Naive thymus-derived CD4-positive, alpha-beta T cell (primary cell): ENCODE data around the gene PET100. TPM values are rescaled to one million over a fixed set of nuclear protein-coding genes. Genes with fewer than 3 reads are reported as not detected.

Experiments used
- ATAC-seq: fragments of 150-1000 bp; cut with Tn5 transposase; 2 replicates; pipeline ENCODE4 v1.10.0; 2021; ENCODE audit warnings: mild to moderate bottlenecking, moderate library complexity
- CTCF ChIA-PET: fragments of 350-600 bp; sonication (Branson Sonifier 250); formaldehyde crosslinking; loops from one replicate; lab custom pipeline; 2021; ENCODE audit warnings: antibody characterized with exemption; lab: Charles Lee
- POLR2A ChIA-PET: fragments of 350-600 bp; sonication (Branson Sonifier 250); formaldehyde crosslinking; loops from one replicate; lab custom pipeline; 2021; ENCODE audit warnings: antibody characterized with exemption, inconsistent platforms; lab: Charles Lee
- DNase-seq, 9 donors: peaks; one replicate each; pipeline versions ENCODE4 v3.0.0 to v3.0.0-alpha.2; 2020 to 2022; ENCODE audit warnings: mixed read lengths in 1 of 9
- H3K27ac ChIP-seq: one replicate; pipeline ENCODE4 v1.7.0; 2013; ENCODE audit warnings: mild to moderate bottlenecking, low read depth, low read length, moderate library complexity
- H3K27me3 ChIP-seq, 2 donors: one replicate each; pipeline ENCODE4 v1.7.0; 2013; ENCODE audit warnings: low read length in 2 of 2, mild to moderate bottlenecking in 2 of 2, moderate library complexity in 2 of 2; ENCODE audit not compliant: control insufficient read depth in 2 of 2, insufficient read depth in 2 of 2
- H3K36me3 ChIP-seq, 3 experiments: 1 replicate in 2 of 3; 2 replicates in 1 of 3; pipeline ENCODE4 v1.7.0; 2013; ENCODE audit warnings: low read length in 3 of 3, mild to moderate bottlenecking in 3 of 3, moderate library complexity in 1 of 3; ENCODE audit not compliant: insufficient read depth in 3 of 3, control insufficient read depth in 2 of 3
- H3K4me1 ChIP-seq, 2 donors: one replicate each; pipeline ENCODE4 v1.7.0; 2013; ENCODE audit warnings: low read length in 2 of 2, mild to moderate bottlenecking in 2 of 2, moderate library complexity in 1 of 2; ENCODE audit not compliant: control insufficient read depth in 2 of 2, insufficient read depth in 2 of 2
- H3K4me3 ChIP-seq: 2 replicates; pipeline ENCODE4 v1.7.0; 2013; ENCODE audit warnings: mild to moderate bottlenecking, low read length
- H3K9me3 ChIP-seq, 3 experiments: 1 replicate in 2 of 3; 2 replicates in 1 of 3; pipeline ENCODE4 v1.7.0; 2013; ENCODE audit warnings: low read length in 3 of 3; ENCODE audit not compliant: control insufficient read depth in 2 of 3
- H3K27ac Mint-ChIP-seq, 9 donors: one replicate each; pipeline ENCODE4 v1.8.0; 2020 to 2022; ENCODE audit warnings: mixed read lengths in 9 of 9, mild to moderate bottlenecking in 8 of 9, moderate library complexity in 5 of 9, inconsistent platforms in 2 of 9
- H3K27me3 Mint-ChIP-seq, 5 donors: one replicate each; pipeline ENCODE4 v1.8.0; 2021 to 2022; ENCODE audit warnings: mixed read lengths in 5 of 5, mild to moderate bottlenecking in 1 of 5
- H3K36me3 Mint-ChIP-seq, 5 donors: one replicate each; pipeline ENCODE4 v1.8.0; 2020 to 2022; ENCODE audit warnings: mixed read lengths in 5 of 5, mild to moderate bottlenecking in 3 of 5, inconsistent platforms in 1 of 5
- H3K4me1 Mint-ChIP-seq, 7 donors: one replicate each; pipeline ENCODE4 v1.8.0; 2020 to 2022; ENCODE audit warnings: mixed read lengths in 7 of 7, mild to moderate bottlenecking in 3 of 7, inconsistent platforms in 1 of 7
- H3K4me3 Mint-ChIP-seq, 10 donors: one replicate each; pipeline ENCODE4 v1.8.0; 2020 to 2022; ENCODE audit warnings: mild to moderate bottlenecking in 10 of 10, mixed read lengths in 10 of 10, moderate library complexity in 6 of 10, inconsistent platforms in 2 of 10
- H3K9me3 Mint-ChIP-seq, 11 donors: one replicate each; pipeline ENCODE4 v1.8.0; 2020 to 2022; ENCODE audit warnings: mixed read lengths in 11 of 11, mild to moderate bottlenecking in 4 of 11, inconsistent platforms in 1 of 11, moderate library complexity in 1 of 11
- intact Hi-C, 2 donors: fragments of 100-400 bp; cut with micrococcal nuclease; formaldehyde crosslinking; loops; one replicate each; pipeline ENCODE4 v1.15.1; 2023
- polyA plus RNA-seq, 2 donors: library from polyadenylated mRNA; unstranded; fragments of 300-500 nt; fragmentation: Illumina TruSeq; gene quantifications; one replicate each; pipeline ENCODE4 v1.2.3, GENCODE V29; 2021
- total RNA-seq, 6 experiments: library from RNA in 5 of 6; stranded (reverse) in 5 of 6; gene quantifications; 1 replicate in 5 of 6; 2 replicates in 1 of 6; pipeline ENCODE4 v1.2.3 and lab custom pipeline; 2021 to 2026

The PET100 gene
- total and polyA plus RNA-seq, 7 experiments from 2014 or later = 112 to 274 (median 127) TPM

DNA sequence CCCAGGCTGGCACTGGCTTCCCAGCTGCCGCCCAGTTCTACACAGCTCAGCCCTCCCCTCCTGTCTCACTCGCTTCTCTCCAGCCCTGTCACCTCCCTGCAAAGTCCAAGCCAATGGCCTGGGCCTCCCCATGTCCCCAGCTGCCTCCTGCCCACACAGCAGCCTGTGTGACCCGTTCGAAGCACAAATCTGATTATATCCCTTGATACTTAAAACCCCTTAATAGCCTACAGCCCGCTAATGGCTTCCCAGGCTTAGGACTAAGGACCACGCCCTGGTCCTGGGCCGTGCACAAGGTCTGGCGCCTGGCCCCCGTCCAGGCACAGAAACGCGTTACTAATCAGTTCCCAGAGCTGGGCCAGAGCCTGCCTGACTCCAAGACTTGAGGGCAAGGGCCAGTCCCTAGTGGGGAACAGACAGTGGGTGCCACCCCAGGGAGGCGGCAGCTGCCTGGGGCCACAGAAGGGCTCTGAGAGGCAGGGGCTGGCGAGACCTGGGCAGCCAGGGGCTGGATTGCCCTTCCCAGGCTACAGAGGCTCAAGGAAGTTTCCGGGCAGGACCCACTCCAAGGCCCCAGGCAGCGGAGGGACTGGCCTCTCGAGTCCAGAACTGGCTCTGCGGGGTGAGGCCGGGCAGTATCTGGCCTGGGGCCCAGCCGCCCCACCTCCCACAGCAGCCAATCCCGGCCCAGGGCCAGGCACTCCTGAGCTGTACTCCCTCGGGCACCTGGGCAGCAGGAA, 10.7 kb upstream of the PET100 start:
- Mint-ChIP-seq H3K36me3 (peaks cover 11 to 31% (median 20%) of the 10 kb centered on the region in 5 donors), H3K4me3 (no peak overlapping the region), H3K4me1 (peaks cover 0 to 8% (median 0%) of the 10 kb centered on the region in 7 donors), H3K9me3 (peaks cover 0 to 3% (median 0%) of the 10 kb centered on the region in 11 donors), H3K27me3 (no peaks in the 10 kb centered on the region), H3K27ac (no peak overlapping the region)
- POLR2A ChIA-PET = no interaction called here
- no peak for DNase-seq
- Histone ChIP-seq H3K36me3 (peaks cover 12 to 66% (median 19%) of the 10 kb centered on the region in 3 experiments), H3K9me3 (no peaks in the 10 kb centered on the region), H3K4me3 (no peak overlapping the region), H3K4me1 (no peaks in the 10 kb centered on the region), H3K27ac (no peak overlapping the region), H3K27me3 (no peaks in the 10 kb centered on the region)
- intact Hi-C loops = no loop called here
- no peak for ATAC-seq
- CTCF ChIA-PET = no interaction called here

DNA sequence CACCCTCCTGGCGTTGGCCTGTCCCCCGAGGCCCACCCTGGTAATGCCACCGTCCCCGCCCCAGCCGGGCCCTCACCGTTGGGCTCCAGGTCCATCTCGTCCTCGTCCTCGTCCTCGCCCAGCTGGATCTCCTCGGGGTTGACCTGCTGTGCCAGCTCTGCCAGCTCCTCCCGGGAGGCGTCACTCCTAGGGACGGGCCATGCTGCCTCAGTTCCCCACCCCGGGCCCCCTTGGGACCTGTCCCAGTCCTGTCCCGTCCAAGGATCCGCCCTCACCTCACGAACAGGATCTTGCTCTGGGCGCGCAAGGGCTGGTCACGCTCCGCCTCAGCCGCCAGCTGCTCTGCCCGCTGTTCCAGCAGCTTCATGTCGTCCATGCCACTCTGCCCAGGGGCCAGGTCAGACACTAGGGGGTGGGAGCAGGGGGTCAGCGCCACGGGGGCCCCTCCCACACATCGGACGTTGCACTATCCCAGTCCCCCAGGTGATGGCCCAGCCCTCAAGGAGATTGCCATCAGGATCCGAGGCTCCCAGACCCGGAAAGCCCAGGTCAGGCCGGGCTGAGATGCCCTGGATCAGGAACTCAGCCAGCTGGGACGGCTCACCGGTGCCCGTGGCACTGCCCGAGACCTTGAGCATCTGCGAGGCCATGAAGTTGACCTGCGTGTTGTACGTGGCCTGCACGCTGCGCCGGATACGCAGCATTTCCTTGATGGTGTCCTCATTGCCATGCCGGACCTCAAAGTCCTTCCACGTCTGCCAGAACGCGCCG, 9.7 kb upstream of the PET100 start:
- Histone ChIP-seq H3K9me3 (no peaks in the 10 kb centered on the region), H3K4me1 (no peaks in the 10 kb centered on the region), H3K27me3 (no peaks in the 10 kb centered on the region), H3K27ac (no peak overlapping the region), H3K36me3 (peaks cover 12 to 75% (median 19%) of the 10 kb centered on the region in 3 experiments), H3K4me3 (no peak overlapping the region)
- DNase-seq (no peak), ATAC-seq (no peak)
- intact Hi-C loops = no loop called here
- Mint-ChIP-seq H3K9me3 (peaks cover 0 to 3% (median 0%) of the 10 kb centered on the region in 11 donors), H3K27ac (no peak overlapping the region), H3K27me3 (no peaks in the 10 kb centered on the region), H3K4me1 (peaks cover 0 to 9% (median 0%) of the 10 kb centered on the region in 7 donors), H3K4me3 (no peak overlapping the region), H3K36me3 (peaks cover 12 to 31% (median 20%) of the 10 kb centered on the region in 5 donors)
- ChIA-PET POLR2A (no interaction called here), CTCF (no interaction called here)

DNA sequence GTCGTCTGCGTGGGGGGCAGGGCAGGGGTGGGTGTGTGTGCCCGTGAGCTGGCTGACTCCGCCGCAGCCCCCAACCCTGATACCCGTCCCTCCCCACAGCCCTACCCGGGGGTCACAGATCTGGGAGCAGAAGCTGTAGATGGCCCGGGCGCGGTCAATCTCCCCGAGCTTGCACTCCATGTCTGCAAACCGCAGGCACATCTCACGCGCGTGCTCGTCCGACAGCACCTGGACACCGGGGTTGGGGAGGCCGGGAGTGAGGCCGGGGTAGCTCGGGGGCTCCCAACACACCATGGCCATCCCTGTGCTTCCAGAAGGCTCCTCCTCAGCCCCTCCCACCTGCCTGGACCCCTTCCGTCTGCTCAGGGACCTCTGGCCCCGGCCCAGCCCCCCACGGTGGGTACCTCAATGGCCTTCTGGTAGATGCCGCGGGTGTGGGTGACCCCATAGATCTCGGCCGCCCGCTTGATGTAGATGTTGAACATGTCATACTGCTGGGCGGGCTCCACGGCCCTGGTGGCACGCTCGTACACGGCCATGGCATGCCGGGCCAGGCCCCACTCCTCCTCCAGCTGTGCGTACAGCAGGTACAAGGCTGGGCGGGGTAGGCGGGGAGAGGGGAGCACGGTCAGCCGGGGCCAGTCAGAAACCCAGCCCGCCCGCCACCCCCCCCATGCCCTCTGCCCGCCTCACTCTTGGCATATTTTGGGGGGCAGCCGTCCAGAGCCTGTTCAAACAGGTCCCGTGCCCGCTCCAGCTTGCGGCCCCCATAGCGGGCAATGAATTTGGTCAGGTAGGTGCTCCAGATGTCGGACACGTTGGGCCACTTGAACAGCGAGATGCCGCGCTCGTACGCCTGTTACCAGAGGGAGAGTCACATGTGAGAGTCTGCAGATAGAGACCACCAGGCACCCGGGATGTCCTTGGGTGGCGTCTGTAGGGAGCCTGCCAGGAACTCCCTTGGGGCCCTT, 8.9 kb upstream of the PET100 start:
- Mint-ChIP-seq H3K4me1 (peaks cover 0 to 11% (median 0%) of the 10 kb centered on the region in 7 donors), H3K9me3 (peaks cover 0 to 3% (median 0%) of the 10 kb centered on the region in 11 donors), H3K4me3 (no peak overlapping the region), H3K36me3 (peaks cover 12 to 31% (median 20%) of the 10 kb centered on the region in 5 donors), H3K27me3 (no peaks in the 10 kb centered on the region), H3K27ac (no peak overlapping the region)
- Histone ChIP-seq H3K27ac (no peak overlapping the region), H3K4me3 (no peak overlapping the region), H3K36me3 (peaks cover 12 to 83% (median 19%) of the 10 kb centered on the region in 3 experiments), H3K9me3 (no peaks in the 10 kb centered on the region), H3K4me1 (no peaks in the 10 kb centered on the region), H3K27me3 (no peaks in the 10 kb centered on the region)
- intact Hi-C loops = no loop called here
- ATAC-seq (no peak), DNase-seq (no peak)
- ChIA-PET CTCF (no interaction called here), POLR2A (no interaction called here)

DNA sequence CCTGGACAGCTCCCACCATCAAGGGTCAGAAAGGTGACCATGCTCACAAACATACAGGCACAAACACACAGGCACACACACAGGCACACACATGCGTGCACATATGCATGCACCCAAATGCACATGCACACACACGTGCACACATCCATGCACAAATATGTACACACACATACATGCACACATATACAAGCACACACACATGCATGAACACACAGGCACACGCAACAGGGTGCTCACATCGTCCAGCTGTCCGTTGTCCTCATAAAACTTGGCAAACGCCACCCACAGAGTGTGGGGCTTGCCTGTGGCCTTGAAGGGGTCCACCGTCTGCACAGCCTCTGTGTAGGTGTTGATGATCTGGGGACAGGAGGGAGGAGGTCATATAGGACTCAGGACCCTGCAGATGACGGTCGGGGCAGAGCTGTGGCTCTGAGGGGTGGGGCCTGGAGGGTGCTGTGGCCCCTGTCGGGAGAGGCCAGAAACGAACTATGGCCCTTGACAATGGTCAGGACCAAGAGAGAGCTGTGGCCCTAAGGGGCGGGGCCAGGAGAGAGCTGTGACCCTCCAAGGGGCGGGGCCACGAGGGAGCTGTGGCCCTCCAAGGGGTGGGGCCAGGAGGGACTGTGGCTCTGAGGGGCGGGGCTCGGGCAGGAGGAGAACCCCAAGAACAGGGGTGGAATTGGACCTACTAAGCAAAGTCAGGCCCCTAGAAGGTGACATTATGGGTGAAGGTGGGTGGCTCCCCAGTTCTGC, 6.5 kb upstream of the PET100 start:
- Mint-ChIP-seq H3K36me3 (peaks cover 12 to 30% (median 19%) of the 10 kb centered on the region in 5 donors), H3K4me1 (peaks cover 9 to 14% (median 11%) of the 10 kb centered on the region in 7 donors), H3K4me3 (no peak overlapping the region), H3K9me3 (peaks cover 0 to 3% (median 0%) of the 10 kb centered on the region in 11 donors), H3K27ac (peak overlapping the region in 1 of 9 donors; percentile 43), H3K27me3 (no peaks in the 10 kb centered on the region)
- no peak overlapping the region for H3K4me3 ChIP-seq
- ChIA-PET CTCF (interaction anchor here (1.5 kb wide), 1 partner anchor 58 kb away, joined by 3 read pairs; the partner anchor contains the start of gene TRAPPC5), POLR2A (interaction anchor here (1.6 kb wide), 1 partner anchor 9 kb away, joined by 5 read pairs; no protein-coding TSS in a partner anchor)
- no peaks in the 10 kb centered on the region for H3K9me3 ChIP-seq
- intact Hi-C loops = no loop called here
- H3K4me1 ChIP-seq = peaks cover 3 to 4% of the 10 kb centered on the region in 2 donors
- DNase-seq (no peak), ATAC-seq (peak; percentile 9)
- H3K27me3 ChIP-seq = no peaks in the 10 kb centered on the region
- H3K27ac ChIP-seq = no peak overlapping the region
- H3K36me3 ChIP-seq = peaks cover 12 to 95% (median 30%) of the 10 kb centered on the region in 3 experiments

DNA sequence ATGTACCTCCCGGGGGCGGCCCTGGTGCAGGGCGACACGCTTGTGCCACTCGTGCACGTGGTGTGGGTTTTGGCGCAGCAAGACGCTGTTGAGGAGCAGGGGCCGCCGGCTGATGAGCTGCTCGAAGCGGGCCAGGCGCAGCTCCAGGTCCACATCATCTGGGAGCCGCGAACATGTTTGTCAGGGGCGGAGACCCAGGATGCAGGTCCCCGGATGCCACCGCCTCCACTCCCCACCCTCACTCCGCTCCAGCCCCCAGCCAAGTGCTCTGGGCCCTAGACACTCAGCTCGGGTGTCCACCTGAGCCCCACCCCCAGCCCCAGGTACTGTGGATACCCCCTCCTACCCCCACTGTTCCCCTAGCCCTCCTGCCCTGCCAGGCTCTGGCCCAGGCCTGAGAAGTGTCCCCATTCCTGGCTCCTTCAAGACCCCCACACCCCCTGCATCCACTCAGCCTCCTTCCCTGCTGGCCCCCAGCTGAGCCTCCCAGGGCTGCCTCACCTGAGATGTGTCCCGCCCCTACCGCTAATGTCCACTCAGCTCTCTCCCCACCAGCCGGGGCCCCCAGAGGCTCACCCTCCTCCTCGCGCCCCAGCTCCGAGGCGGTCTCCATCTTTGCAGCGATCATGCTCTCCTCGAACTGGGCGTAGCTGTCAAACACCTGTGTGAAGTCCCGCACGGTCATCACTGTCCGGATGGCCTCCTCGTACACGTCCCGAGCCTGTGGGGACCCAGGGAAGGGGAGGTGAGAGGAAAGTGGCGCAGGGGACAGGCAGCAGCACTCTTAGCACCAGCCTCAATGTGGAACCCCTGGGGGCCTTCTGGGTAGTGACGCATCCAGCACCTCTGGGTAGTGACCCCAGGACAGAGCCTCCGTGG, 5.6 kb upstream of the PET100 start:
- H3K4me3 ChIP-seq = no peak overlapping the region
- Mint-ChIP-seq H3K9me3 (no peaks in the 10 kb centered on the region), H3K4me1 (peaks cover 10 to 22% (median 19%) of the 10 kb centered on the region in 7 donors), H3K4me3 (no peak overlapping the region), H3K36me3 (peaks cover 4 to 21% (median 12%) of the 10 kb centered on the region in 5 donors), H3K27me3 (no peaks in the 10 kb centered on the region), H3K27ac (no peak overlapping the region)
- POLR2A ChIA-PET = interaction anchor here (1.4 to 1.6 kb wide), 2 partner anchors 8 to 12 kb away, joined by 4 to 5 read pairs; no protein-coding TSS in a partner anchor
- H3K27ac ChIP-seq = no peak overlapping the region
- intact Hi-C loops = no loop called here
- no peak for DNase-seq
- H3K36me3 ChIP-seq = peaks cover 12 to 88% (median 30%) of the 10 kb centered on the region in 3 experiments
- ATAC-seq = no peak
- H3K9me3 ChIP-seq = no peaks in the 10 kb centered on the region
- H3K4me1 ChIP-seq = peaks cover 10 to 12% of the 10 kb centered on the region in 2 donors
- CTCF ChIA-PET = interaction anchor here (1.5 kb wide), 1 partner anchor 57 kb away, joined by 3 read pairs; the partner anchor contains the start of gene TRAPPC5
- H3K27me3 ChIP-seq = no peaks in the 10 kb centered on the region
